Central memory CD4-positive, alpha-beta T cell (primary cell): ENCODE measurements around the gene ALDOB.
A peak's percentile ranks its signal among the peaks of the same experiment; 100 is the strongest.

Experiments used
- DNase-seq: peaks from one replicate; pipeline ENCODE4 v3.0.0; 2022
- total RNA-seq, 3 experiments: gene quantifications; one replicate each; lab custom pipeline; 2026; lab: John Stamatoyannopoulos, UW

The ALDOB gene
- total RNA-seq: 0 to 0.19 (median 0) reads per million in 3 experiments

DNA sequence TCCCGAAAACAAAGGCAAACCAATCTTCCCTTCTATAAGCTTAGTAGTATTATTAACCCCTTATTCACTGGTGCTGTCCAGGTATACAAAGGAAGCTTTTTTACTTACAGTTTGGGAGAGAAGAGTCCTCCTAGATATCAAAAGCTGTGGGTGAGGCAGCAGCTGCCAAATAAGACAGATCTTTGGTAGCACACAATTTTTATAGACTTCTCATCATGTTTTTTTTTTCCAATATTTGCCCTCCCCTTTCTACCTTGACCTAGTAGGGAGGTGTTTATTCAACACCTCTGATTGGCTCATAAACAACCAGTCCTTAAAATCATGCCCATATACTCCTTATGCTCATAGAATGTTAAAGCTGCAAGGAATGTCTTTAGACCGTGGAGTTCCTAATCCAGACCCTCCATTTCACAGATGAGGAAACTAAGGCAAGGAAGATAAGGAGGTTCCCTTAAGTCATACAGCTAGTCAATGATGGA lies at the start of gene ALDOB:
ALDOB (minus strand) TSS at position 174 of the 479 bp plus-strand sequence. CDS start 4,887 bp downstream, outside the sequence.
- no peak for DNase-seq

DNA sequence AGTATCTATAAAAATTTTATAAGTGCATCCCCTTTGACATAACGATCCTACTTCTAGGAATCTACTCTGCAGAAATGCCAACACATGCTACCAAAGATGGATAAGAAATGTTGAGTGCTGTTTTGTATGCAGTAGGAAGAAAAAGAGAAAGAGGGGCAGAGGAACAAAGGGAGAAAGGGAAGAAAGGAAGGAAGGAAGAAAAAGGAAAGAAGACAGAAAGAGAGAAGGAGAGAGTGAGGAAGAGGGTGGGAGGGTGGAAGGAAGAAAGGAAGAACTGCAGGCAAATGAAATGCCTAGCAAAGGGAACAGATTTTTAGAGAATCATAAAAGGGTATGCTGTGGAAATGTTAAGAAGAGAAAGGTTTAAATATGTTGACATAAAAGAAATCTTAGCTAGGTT lies 48.5 kb upstream of the ALDOB start:
- DNase-seq: no peak

DNA sequence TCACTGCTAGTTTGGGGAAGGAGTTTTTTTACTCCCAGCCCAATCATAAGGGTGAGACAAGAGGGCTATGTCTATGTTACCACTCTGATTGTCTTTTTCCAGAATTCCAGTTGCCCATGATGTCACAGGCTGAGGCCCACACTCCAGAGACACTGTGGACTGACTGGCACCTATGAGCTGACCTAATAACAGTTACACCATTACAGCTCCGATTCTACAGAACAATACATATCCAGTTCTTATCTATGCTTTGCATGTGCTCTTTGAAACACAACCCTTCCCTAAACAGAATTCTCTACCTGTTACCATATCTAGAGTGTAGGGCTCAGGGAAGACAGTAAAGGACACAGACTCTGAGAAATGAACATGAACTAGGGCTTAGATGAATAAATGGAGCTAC lies 45.7 kb upstream of the ALDOB start:
- no peak for DNase-seq

DNA sequence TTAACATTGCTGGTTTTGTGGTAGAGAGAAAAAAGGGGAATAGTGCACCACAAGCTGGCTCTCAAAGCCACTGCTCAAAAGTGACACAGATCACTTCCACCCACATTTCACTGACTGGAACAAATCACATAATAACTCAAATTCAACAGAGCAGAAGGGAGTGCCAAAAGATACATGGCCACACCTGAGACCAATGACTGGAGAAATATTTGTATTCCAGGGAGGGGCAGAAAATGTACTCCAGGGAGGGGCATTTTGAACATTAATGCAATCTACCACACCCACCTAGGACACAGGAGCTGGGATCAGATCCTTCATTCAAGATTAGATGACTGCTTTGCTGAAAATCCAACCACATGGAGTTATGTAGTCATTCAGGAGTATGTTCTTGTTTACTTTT lies 44.8 kb upstream of the ALDOB start:
- DNase-seq: no peak

DNA sequence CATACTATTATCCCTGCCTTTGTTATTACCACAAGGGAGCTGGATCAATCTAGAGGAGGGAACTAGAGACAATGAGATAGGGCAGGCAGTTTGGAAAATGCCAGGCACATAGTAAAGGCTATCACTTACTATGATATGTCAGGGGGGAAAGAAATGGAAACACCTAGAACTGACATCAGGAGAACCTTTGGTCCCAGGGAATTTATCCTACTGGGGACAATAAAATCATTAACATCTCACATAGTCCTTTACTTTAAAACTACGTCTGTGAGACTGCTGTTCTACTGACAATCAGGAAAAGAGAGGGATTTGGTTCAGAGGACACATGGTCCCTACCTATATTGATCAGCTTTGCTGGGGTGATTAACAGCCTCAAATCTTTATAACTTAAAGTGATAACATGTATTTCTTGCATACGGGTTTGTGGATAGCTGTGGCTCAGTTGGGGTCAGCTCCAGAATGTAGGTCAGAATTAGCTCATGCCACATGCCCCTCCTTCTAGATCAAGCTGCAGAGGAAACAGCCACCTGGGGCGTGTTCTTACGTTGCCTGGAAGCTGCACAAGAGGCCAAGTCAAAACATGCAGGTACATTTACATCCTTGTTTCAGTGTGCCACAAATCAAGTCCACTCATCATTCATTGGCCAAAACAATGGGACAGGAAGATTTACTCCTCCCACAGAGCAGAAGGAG lies 43.9 kb upstream of the ALDOB start:
- no peak for DNase-seq

DNA sequence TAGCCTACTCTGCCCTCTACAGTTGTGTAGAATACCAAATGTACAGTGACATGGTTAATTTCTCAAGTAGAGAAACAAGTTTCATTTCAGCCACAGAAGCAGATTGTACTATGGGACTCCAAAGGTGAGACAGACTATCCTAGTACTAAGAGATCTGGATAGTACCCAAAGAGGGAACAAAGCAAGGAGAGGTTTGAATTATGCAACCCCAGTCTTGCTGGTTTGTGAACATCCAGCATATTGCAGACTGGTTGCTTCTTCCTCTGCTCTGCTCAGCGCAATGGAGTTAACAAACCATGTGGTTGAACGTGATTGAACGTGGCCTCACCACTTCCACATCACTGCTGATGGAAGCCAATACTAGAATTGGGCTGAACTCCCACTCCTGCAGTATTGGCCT lies 43.3 kb upstream of the ALDOB start:
- no peak for DNase-seq

DNA sequence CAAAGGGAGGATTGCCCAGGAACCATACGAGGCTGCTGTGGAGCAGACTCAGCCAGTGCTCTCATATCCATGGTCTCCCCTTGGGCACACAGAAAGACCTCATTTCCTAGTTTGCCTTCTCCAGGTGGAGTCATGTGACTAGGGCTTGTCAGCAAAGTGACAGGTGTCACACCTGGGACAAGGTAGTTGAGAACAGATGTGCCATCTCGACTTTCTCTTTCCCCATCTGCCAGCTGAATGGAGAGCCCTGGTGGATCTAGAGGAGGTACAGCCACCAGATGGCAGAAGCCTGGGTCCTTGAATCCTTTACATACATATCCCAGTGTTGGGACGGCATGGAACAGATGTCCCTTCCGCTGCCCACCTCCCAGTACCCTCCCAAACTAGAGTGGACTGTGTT lies 42.9 kb upstream of the ALDOB start:
- no peak for DNase-seq

DNA sequence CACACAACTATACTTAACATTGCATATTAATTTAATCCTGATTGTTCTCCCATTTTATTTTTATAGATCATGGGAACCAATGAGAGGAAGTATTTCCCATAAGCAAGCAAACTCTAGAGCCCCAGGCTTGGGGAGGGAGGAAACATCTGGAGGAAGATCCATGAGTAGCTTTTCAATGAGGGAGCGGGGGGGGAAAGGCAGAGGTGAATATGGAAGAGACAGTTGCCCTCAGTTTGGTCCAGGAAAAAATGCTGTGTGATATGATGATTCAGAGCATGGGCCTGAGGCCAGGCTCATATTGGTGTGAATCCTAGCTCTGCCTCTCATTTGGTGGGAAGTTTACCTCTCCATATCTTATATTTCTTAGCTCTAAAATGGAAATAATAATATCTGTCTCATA lies 42.2 kb upstream of the ALDOB start:
- no peak for DNase-seq

DNA sequence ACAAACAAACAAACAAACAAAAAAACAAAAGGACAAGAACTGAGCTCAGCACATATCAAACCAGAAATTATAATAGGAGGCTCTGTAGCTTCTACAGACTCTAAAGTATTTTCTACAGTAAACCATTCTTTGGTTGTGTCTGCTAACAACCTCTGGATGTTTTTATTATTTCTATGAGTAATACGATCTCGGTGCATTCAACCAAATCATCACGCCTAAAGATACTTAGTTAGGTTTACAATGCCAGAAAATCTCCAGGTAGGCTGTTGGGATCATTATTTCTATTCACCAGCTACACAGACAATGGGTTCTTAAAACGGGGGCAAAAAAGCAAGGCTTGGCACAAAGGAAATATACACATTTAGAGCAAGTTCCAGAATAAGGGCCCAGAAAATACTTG lies 41.6 kb upstream of the ALDOB start:
- DNase-seq: no peak

DNA sequence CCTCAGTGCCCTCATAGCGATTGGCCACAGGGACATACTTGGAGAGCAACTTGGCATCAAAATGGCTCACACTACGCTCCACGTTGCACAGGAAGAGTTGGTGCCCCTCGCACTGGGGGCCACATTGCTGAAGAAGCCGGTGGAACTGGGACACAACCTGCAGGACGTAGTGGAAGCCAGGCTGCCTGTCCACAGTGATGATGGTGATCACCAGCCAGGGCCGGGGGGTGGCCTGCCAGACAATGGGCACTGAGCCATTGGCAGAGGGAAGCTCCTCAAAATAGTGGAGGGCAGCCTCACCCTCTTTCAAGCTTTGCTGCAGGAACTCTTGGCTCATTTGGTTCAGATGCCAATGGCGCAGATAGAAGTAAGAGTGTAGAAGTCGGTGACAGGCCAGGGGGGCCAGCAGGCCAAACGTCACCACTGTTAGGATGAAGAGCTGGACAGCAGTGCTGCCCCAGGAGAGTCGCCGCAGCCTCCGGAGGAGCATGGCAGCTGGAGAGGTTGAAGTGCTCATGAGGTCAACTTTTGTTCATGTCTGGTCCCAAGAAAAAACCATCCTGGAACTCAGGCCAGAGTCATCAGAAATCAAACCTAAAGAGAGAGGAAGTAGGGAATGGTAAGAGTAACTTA lies 41.1 kb upstream of the ALDOB start:
- DNase-seq: no peak

DNA sequence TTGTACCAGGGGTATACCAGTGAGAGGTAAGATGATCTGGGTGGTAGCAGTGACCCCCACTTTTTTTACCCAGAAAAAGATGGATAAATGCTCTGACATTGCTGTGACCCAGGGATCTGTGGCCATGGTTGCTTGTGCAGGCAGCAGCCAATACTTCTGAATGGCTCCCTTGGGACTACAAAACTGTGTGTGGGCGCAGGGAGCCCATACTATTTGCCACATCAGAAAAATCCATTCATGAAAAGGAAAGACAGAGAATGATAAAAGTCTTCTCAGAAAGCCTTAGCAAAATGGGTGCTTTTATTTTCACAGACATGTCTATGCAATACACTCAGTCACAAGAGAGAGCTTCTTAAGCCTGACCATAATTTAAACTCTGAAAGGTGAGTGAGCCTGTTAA lies 37.3 kb upstream of the ALDOB start:
- DNase-seq: no peak

DNA sequence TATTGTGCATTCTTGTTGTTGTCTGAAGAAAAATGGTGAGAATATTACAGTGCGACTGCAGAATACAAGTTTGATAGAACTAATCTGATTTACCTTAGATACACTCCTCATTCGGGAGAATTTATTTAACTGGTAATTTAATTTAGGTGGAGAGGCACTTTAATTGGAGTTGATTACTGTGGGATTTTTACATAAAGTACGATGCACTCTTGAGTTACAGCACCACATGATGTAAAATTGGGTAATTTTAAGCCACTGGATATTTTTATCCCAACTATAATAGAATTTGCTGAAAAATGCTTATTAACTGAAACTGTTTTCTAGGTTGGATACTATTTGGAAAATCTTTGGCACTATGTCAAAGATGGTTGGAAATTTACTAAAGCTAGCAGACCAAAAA lies 35.4 kb upstream of the ALDOB start:
- DNase-seq: no peak

DNA sequence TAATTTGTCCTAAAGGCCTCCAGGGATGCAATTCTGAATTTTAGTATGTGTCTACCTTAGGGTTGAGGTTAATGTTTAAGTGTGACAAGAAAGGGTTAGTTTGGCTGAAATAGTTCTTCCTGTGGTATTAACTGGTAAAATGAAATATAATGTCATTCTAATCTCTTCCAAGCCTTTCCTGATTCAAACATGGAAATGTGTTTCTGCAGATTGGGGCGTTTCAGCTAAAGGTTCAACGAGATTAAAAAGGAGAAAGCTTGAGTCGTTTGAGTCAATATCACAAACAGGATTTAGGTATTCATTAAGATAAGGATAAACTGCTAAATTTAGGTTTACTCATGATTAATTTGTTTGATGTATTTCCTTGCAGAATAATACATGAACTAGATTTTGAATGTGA lies 34.4 kb upstream of the ALDOB start:
- no peak for DNase-seq

DNA sequence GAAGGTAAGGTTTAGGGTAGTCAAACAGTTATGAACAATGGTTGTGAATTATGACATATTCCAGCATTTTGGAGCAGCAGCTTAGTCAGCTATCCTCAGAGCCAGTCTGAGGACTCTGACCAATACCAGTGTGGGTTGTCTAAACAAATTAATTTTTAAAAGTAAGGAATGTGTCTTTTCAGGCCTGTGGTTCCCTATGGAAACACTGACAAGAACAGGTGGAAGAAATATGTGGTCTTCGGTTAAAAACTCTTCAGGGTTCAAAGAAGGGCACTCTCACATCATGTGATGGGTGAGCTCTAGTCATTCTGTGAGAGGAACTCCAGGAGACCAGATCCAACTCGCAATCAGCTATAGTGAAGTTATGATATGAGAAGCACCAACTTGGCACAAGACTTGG lies 33.5 kb upstream of the ALDOB start:
- no peak for DNase-seq

DNA sequence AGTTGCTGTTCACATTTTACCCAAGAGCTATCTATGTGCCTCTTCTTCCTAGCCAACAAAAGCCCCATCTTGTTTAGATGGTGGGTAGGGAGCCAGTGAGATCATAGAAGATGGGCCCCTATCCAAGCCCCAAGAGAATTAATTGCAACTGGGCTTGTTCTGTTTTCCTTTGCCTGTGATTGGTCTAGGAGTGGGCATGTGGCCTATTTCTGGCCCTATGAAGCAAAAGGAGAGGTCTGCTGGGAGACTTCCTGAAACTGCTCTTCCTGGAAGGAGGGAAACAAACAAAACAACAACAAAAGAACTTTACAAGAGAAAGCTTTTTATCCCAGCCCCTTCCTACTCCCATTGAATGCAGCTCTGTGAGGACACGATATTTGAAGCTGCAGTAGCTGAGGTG lies 32.5 kb upstream of the ALDOB start:
- DNase-seq: no peak

DNA sequence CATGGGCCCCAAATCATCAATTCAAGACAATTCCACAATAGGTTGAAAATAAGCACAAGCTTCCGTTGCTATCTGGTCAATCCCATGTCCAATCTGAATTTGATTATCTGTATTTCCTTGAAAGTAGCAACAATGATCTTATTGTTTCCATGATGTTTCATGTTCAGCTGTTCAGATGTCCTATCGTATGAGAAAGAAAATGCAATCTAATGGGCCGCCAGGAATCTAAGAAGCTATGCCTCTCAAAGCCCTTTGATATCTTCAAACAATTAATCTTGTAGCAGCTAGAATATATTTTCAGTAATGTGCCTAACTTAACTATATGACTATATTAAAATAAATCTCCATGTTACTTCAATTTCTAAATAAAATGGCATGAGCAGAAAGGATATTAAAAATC lies 32.1 kb upstream of the ALDOB start:
- DNase-seq: no peak

DNA sequence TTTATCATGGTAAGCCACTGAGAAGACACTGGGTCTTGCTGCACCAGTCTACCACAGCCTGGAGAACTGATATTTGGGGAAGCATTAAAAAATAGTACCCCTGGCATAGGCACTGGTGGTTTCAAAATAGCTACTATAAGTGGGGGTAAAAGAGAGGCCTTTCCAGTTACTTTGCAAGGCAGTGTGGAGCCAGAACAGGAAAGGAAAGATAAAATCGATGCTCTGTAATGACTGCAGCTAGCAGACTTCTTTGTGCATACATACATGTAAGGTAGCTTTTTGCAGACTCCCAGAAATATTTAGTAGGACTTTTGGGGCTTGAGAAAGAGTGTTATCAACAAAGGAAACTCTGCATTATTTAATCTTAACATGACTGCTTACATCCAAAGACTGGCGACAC lies 31.3 kb upstream of the ALDOB start:
- DNase-seq: no peak

DNA sequence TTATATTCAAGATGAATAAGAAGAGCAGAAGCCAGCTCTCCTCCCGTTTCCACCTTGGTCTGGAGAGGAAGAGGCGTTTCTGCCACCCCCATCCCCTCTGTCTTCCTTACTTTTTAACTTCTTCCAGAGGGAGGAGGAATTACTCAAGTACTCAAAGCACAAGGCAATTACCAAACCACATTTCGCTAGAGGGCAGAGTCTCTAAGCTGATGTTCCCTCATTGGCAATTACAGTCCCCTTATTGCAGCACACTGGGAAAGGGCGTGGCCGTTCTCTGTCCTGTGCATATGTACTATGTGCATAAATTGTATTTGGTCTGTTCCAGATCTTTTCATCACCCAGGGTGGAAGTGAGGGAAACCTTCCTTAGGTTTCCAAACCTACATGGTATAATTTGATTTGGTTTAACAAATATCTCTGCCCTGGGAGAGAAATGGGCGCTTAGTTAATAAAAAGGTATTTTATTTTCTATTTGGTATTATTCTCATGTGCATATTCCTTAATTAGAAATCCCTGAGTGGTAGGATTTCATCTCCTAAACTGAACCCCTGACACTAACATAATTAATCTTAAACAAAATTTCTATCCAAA lies 29.8 kb upstream of the ALDOB start:
- DNase-seq: no peak

DNA sequence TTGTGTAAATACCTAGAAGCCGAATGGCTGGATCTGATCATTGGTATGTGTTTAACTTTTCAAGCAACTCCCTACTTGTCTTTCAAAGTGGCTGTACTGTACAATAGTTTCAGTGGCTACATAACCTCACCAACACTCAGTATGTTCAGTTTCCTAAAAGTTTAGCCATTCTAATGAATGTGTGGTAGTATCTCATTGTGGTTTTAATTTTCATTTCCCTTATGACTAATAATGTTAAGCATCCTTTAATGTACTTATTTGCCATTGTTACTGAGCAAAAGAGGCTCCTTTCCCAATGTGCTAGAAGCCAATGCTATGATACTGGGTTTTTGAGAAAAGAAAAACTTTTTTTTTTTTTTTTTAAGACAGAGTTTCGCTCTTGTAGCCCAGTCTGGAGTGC lies 27.8 kb upstream of the ALDOB start:
- DNase-seq: no peak

DNA sequence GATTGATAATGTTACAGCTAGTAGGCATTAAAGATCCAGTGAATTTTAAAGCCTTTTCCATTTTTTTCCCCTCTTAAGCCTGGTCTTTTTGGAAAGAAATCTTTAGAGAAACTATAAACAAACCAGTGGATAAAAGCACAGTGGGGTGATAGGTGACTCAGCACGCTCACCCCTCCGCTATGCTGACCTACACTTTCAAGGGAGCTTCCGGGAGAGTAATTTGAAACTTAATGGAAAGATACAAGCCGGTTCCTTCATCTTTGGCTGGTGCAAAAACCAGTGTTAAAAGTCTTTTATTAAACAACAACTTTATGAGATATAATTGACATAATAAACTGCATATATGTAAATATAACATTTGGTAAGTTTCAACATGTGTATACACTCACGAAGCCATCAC lies 27.0 kb upstream of the ALDOB start:
- DNase-seq: no peak

DNA sequence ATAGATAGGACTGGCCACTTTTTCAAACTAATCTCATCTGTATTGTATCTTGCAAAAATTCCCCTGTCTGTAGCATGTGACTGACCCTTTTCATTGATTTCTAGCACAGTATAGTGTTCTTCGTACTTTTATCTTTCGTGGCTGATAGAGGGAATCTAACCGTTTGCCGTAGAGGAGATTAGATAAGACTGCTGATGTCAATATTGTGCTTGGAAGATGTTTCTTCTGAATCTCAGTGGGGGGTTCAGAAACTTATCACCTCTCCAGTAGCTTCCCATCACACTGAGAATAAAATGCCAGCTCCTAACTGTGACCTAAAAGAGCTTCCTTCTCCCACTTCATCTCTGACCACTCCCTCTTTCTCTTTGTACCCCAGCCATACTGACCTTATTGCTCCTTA lies 25.4 kb upstream of the ALDOB start:
- no peak for DNase-seq

DNA sequence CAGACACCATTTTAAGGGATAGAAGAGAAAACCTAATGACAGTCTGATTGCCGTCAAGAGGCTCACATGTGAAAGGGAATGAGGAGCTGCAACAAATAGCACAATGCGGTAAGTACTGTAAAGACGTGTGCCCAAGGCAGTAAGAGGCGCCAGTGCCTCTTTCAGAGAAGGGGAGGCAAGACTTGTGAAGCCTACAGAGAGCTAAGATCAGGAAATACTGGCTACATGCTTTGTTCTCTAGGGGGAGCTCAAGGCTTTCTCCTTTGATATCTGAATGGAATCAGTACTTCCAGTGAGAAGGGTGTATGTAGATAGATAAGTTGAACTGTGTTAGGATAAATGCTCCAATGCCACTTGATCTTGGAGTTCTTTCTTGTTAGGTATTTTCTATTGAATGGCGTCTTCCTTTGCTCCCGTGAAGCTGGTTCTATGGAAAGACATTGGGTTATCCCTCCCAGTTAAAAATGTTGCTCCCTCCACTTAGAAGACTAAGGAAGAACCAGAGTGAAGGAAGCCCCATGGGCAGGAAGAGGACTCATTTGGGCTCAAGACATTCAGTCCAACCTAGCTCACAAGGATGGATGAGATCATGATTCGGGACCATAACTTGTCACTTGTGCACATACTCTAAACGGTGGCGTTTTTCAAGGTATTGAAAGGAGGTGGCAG lies 23.5 kb upstream of the ALDOB start:
- peak; percentile 35 for DNase-seq

DNA sequence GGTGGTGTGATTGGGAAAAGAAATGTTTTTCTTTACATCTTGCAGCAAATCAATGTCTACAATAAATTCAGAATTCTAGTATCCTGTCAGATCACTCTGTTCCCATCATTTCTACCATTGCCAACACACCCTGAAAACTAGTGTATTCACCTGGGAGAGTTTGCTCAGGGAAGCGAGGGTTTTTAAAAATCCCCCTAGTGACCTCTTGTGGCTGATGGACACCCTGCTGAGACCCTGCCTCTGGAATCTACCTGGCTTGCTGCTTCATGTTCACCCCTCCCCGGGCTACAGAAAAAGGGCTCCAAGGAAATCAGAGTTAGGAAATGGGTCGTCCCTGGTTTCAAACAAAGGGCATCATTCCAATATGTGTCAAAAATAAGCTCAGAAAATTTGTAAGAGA lies 21.4 kb upstream of the ALDOB start:
- DNase-seq: no peak
